Caco-2 (cell line): ENCODE data around the gene OSTC. TPM values are rescaled to one million over a fixed set of nuclear protein-coding genes. Genes with fewer than 3 reads are reported as not detected.

Source experiments
- BruUV-seq: library from RNA; stranded (reverse); fragments of 400-500 nt; replicated peaks from 2 replicates; lab custom pipeline; 2021; lab: Mats Ljungman, UMichigan
- CTCF ChIA-PET: fragments of 300-600 bp; sonication (Branson Sonifier 250); formaldehyde crosslinking; loops from one replicate; lab custom pipeline; 2022; ENCODE audit warnings: antibody characterized with exemption; lab: Charles Lee
- POLR2A ChIA-PET: fragments of 300-600 bp; sonication (Branson Sonifier 250); formaldehyde crosslinking; loops from one replicate; lab custom pipeline; 2022; ENCODE audit warnings: antibody characterized with exemption; lab: Charles Lee
- DNase-seq, 2 experiments: peaks; one replicate each; pipeline versions ENCODE4 v3.0.0 to v3.0.0-alpha.2; 2020 to 2022
- H3K27me3 ChIP-seq: replicated peaks from 2 replicates; pipeline ENCODE4 v1.6.0; 2011; ENCODE audit warnings: low read length; ENCODE audit not compliant: control insufficient read depth, insufficient read depth
- H3K36me3 ChIP-seq: 2 replicates; pipeline ENCODE4 v1.5.1; 2011; ENCODE audit warnings: low read length; ENCODE audit not compliant: control insufficient read depth, insufficient read depth
- H3K4me1 ChIP-seq: fragments of 250-450 bp; sonication (Bioruptor Pico); 2 replicates; pipeline ENCODE4 v1.5.1; 2020; ENCODE audit warnings: mild to moderate bottlenecking
- H3K4me3 ChIP-seq: 2 replicates; pipeline ENCODE4 v1.5.1; 2011; ENCODE audit warnings: low read depth, mild to moderate bottlenecking, control low read depth, low read length
- H3K9me3 ChIP-seq: fragments of 250-450 bp; sonication (Bioruptor Pico); 2 replicates; pipeline ENCODE4 v1.5.1; 2020; ENCODE audit warnings: mild to moderate bottlenecking, moderate library complexity
- H3K27ac Mint-ChIP-seq: one replicate; pipeline ENCODE4 v1.8.0; 2022; ENCODE audit warnings: mixed read lengths; ENCODE audit not compliant: unreplicated experiment
- H3K27me3 Mint-ChIP-seq: one replicate; pipeline ENCODE4 v1.8.0; 2022; ENCODE audit warnings: mixed read lengths; ENCODE audit not compliant: insufficient read depth, unreplicated experiment
- H3K36me3 Mint-ChIP-seq: one replicate; pipeline ENCODE4 v1.8.0; 2022; ENCODE audit warnings: mild to moderate bottlenecking, mixed read lengths; ENCODE audit not compliant: insufficient read depth, unreplicated experiment
- H3K4me1 Mint-ChIP-seq: one replicate; pipeline ENCODE4 v1.8.0; 2022; ENCODE audit warnings: low read depth, mixed read lengths; ENCODE audit not compliant: unreplicated experiment
- H3K4me3 Mint-ChIP-seq: one replicate; pipeline ENCODE4 v1.8.0; 2022; ENCODE audit warnings: mild to moderate bottlenecking, moderate library complexity, mixed read lengths; ENCODE audit not compliant: unreplicated experiment
- H3K9me3 Mint-ChIP-seq: one replicate; pipeline ENCODE4 v1.8.0; 2022; ENCODE audit warnings: mixed read lengths; ENCODE audit not compliant: unreplicated experiment
- intact Hi-C: fragments of 100-400 bp; cut with micrococcal nuclease; formaldehyde crosslinking; loops from one replicate; pipeline ENCODE4 v1.10.0; 2022; ENCODE audit not compliant: unreplicated experiment
- total RNA-seq: library from RNA; stranded (reverse); gene quantifications from 2 replicates; pipeline ENCODE4 v1.2.3, GENCODE V29; 2022
- TF ChIP-seq, protein P1 (sequence below), 2 experiments: fragments of 200-600 bp in 1 of 2; IDR thresholded peaks; 1 replicate in 1 of 2; 2 replicates in 1 of 2; pipeline versions ENCODE4 v1.5.1 to v1.8.0; 2011 to 2022; ENCODE audit warnings: antibody characterized with exemption in 1 of 2, control low read depth in 1 of 2, inconsistent platforms in 1 of 2, low read depth in 1 of 2, low read length in 1 of 2, mild to moderate bottlenecking in 1 of 2, moderate library complexity in 1 of 2; ENCODE audit not compliant: insufficient read depth in 1 of 2, severe bottlenecking in 1 of 2, unreplicated experiment in 1 of 2

The OSTC gene
- total RNA-seq, 1 experiment from 2014 or later, result 126 TPM

DNA sequence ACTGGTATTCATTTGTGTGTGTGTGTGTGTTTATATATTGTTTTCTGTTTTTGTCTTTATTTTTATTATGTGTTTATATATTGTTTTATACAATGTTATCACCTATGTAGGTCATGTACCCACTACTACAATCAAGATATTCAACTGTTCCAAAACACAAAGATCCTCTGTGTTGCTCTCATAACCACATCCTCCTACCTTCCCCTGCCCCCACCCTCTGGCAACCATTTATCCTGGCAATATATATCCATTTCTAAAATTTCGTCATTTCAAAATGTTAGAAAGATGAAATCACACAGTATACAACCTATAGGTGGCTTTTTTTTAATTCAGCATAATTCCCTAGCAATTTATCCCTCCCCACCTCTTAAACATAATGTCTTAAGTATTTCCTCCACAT lies 48.9 kb upstream of the OSTC start:
- ChIA-PET POLR2A (no interaction called here), CTCF (no interaction called here)
- Mint-ChIP-seq H3K4me1 (no peaks in the 10 kb centered on the region), H3K4me3 (no peak overlapping the region), H3K27me3 (no peaks in the 10 kb centered on the region), H3K27ac (no peak overlapping the region), H3K9me3 (peaks cover 5% of the 10 kb centered on the region), H3K36me3 (no peaks in the 10 kb centered on the region)
- Histone ChIP-seq H3K4me1 (no peaks in the 10 kb centered on the region), H3K4me3 (no peak overlapping the region), H3K36me3 (no peaks in the 10 kb centered on the region), H3K27me3 (no peaks in the 10 kb centered on the region), H3K9me3 (no peaks in the 10 kb centered on the region)
- intact Hi-C loops, result no loop called here
- DNase-seq, result no peak
- TF ChIP-seq, protein P1, sequence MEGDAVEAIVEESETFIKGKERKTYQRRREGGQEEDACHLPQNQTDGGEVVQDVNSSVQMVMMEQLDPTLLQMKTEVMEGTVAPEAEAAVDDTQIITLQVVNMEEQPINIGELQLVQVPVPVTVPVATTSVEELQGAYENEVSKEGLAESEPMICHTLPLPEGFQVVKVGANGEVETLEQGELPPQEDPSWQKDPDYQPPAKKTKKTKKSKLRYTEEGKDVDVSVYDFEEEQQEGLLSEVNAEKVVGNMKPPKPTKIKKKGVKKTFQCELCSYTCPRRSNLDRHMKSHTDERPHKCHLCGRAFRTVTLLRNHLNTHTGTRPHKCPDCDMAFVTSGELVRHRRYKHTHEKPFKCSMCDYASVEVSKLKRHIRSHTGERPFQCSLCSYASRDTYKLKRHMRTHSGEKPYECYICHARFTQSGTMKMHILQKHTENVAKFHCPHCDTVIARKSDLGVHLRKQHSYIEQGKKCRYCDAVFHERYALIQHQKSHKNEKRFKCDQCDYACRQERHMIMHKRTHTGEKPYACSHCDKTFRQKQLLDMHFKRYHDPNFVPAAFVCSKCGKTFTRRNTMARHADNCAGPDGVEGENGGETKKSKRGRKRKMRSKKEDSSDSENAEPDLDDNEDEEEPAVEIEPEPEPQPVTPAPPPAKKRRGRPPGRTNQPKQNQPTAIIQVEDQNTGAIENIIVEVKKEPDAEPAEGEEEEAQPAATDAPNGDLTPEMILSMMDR (IDR thresholded peaks at IDR 0.05; ENCODE audit: insufficient read depth in 1 of 2, low read depth in 1 of 2, low read length in 1 of 2, severe bottlenecking in 1 of 2, unreplicated experiment in 1 of 2), result no peak
- no TSS peak for BruUV-seq

DNA sequence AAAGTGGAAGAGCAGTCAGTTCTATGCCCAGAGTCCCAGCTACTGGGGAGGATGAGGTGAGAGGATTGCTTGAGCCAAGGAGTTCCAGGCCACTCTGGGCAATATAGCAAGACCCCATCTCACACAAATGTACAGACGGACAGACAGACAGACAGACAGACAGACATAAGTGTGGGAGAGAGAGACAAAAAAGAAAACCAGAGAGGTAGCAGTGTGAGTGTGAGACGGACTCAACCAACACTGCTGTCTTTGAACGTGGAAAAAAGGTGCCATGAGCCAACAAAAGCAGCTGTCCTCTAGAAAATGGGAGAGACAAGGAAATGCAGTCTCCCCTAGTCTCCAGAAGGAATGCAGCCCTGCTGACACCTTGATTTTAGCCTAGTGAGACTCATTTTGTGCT lies 48.2 kb upstream of the OSTC start:
- Mint-ChIP-seq H3K36me3 (no peaks in the 10 kb centered on the region), H3K27me3 (no peaks in the 10 kb centered on the region), H3K9me3 (no peaks in the 10 kb centered on the region), H3K4me1 (no peaks in the 10 kb centered on the region), H3K27ac (no peak overlapping the region), H3K4me3 (no peak overlapping the region)
- TF ChIP-seq, protein P1 (IDR thresholded peaks at IDR 0.05; ENCODE audit: insufficient read depth in 1 of 2, low read depth in 1 of 2, low read length in 1 of 2, severe bottlenecking in 1 of 2, unreplicated experiment in 1 of 2), result no peak
- no peaks in the 10 kb centered on the region for H3K9me3 ChIP-seq
- H3K36me3 ChIP-seq, result no peaks in the 10 kb centered on the region
- H3K4me1 ChIP-seq, result no peaks in the 10 kb centered on the region
- ChIA-PET CTCF (no interaction called here), POLR2A (no interaction called here)
- DNase-seq, result no peak
- BruUV-seq, result no TSS peak
- no peaks in the 10 kb centered on the region for H3K27me3 ChIP-seq
- intact Hi-C loops, result no loop called here
- no peak overlapping the region for H3K4me3 ChIP-seq

DNA sequence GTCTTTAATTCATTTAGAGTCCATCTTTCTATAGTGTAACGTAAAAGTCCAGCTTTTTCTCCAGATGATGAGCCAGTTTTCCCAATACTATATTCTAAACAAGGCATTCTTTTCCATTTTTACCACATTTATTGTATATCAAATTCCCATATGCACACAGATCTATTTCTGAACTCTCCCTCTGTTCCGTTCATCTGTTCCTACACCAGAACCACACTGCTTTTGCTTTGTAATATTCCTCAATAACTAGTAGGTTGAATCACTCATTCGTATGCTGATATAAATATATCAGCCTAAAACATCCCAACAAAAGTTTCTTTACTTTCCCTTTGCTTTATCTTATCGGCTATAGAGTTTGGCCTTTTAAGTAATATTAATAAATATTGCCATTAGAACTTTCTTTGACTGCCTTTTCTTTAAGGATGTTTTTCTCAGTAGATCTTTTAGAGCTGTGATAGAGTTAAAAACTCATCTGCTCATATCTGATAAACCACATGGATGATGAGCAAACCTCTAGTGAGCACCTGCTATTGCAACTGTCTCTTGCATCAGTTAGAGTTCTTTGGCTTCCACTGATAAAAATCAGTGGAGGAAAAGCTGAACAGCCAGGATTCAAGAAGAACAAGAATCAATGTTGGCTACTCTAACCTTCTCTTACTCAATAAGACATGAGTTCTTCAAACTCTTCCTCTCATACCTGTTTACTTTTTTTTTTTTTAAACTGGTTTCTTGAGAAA lies 43.2 kb upstream of the OSTC start:
- POLR2A ChIA-PET, result interaction anchor here (0.6 kb wide), 1 partner anchor 439 kb away, joined by 3 read pairs; the partner anchor contains the start of gene LEF1
- no peak overlapping the region for H3K4me3 Mint-ChIP-seq
- CTCF ChIA-PET, result no interaction called here
- no peaks in the 10 kb centered on the region for H3K4me1 Mint-ChIP-seq
- H3K36me3 ChIP-seq, result no peaks in the 10 kb centered on the region
- no peaks in the 10 kb centered on the region for H3K4me1 ChIP-seq
- no peaks in the 10 kb centered on the region for H3K36me3 Mint-ChIP-seq
- no peaks in the 10 kb centered on the region for H3K9me3 ChIP-seq
- no peaks in the 10 kb centered on the region for H3K9me3 Mint-ChIP-seq
- no TSS peak for BruUV-seq
- intact Hi-C loops, result no loop called here
- H3K27ac Mint-ChIP-seq, result no peak overlapping the region
- no peaks in the 10 kb centered on the region for H3K27me3 Mint-ChIP-seq
- no peaks in the 10 kb centered on the region for H3K27me3 ChIP-seq
- TF ChIP-seq, protein P1 (IDR thresholded peaks at IDR 0.05; ENCODE audit: insufficient read depth in 1 of 2, low read depth in 1 of 2, low read length in 1 of 2, severe bottlenecking in 1 of 2, unreplicated experiment in 1 of 2), result no peak
- H3K4me3 ChIP-seq, result no peak overlapping the region
- no peak for DNase-seq
